GM18507 (cell line): ENCODE measurements around the gene MAN1B1.

ENCODE experiments used
- DNase-seq: peaks from one replicate; pipeline ENCODE4 v3.0.0; 2011; ENCODE audit warnings: low read depth; ENCODE audit not compliant: insufficient read length; ENCODE audit errors: extremely low spot score
- FAIRE-seq: peaks from 2 replicates; lab custom pipeline; 2011; peaks lifted over from hg19 to GRCh38; lab: Jason Lieb, UNC

MAN1B1 gene

DNA sequence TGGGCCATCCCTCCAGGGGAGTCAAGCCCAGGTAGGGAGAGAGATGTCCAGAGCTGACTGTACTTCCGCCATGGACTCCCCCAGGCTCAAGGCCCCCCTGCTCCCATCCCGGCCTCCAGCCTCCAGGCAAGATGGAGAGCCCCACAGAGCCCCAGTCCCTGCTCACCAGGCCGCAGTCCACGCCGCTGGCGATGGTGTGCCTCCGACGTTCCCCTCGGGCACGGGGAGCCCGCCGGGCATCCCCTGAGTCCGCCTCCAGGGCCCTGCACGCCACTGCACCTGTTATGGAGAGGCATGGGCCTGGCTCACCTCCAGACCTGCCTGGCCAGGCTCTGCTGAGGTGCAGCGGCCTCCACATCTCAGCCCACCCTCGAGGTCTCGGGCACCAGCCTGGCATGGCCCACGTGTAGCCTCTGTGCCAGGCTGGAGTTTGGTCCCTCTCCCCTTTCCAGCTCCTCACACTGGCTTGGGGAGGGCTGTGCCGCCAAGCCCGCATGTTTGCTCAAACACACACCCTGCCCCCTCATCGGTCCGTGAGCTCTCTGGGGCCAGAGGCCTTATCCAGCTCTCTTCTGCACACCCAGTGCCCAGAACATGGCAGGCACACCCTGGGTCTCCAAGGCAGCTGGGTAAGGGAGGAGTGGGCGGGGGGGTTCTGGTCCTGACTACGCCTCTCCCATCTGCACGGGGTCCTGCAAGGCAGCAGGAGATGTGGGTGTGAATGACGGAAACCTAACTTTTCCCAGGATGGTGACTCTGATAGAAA lies 20.5 kb upstream of the MAN1B1 start:
- DNase-seq (no peak), FAIRE-seq (no peak)

- DNase-seq (peak; percentile 77), FAIRE-seq (peak; percentile 92)
These were observed 18.8 kb upstream of the MAN1B1 start for GRCh38 chr9:137067860-137068538.

DNA sequence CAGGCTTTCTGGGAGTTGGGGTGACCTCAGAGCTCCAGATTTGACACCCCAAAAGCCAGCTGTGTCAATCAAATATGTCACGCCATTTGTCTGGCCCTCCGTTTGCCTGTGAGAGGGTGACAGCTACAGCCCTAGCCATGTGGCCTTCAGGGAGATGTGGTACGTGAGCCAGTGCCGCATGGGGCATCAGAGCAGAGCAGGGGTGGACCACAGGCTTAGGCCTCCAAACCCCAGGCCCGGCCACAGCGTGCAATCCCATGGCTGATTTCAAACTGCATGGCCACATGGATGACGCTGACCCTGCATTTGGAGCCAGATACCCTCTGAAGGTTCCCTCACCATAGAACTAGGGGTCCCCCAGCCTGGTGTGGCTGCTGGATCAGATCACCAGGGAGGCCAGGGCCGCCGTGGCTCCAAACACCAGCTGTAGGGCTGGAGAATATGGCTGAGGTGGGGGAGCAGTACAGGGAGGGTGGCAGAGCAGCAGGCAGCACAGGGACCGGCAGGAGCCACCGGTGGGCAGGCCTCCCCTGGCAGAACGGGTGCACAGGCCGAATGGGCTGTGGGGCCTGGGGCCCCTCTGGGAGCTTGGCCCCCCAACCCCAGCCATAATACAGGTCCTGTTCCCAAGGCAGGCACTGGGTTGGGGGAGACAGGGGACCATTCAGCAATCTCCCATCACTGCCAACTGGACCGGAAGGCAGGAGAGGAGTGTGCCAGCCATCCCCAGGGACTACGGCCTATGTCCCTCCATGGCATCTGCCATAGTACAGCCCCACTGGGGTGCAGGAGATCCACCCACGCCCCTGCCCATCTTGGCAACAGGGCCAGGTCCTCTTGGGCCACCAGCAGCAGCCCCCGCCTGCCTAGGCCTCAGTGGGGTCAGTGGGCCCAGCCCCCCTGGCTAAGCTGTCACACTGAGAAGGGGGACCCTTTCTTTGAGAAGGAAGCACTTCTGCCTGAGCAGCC lies 18.0 kb upstream of the MAN1B1 start:
- FAIRE-seq, result no peak
- DNase-seq, result no peak

DNA sequence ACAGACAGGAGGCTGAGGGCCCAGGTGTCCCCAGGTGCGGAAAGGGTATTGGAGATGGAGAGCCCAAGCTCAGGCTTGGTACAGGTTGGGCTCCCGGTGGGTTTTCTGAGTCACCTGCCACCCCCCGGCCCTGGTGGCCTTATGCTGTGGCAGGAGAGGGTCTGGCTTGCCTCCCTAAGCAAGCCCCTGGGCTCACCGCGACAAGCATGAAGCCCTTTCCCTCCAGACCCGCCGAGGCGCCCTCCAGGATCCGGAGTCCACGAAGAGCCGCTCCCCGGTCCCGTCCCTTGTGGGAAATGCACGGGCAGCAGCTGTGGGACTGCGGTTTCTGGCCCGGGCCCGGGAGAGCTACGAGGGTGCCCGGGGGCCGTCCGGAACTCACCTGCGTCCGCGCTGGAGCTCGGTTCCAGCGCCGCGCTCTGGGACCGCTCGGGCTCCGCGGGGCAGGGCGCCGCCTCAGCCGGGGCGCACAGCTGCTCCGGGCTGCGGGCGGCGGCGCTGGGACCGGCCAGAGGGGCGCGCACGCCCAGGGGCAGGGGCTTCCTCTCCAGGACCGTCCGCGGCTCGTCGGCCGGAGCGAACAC lies 17.2 kb upstream of the MAN1B1 start:
- DNase-seq, result no peak
- no peak for FAIRE-seq

DNA sequence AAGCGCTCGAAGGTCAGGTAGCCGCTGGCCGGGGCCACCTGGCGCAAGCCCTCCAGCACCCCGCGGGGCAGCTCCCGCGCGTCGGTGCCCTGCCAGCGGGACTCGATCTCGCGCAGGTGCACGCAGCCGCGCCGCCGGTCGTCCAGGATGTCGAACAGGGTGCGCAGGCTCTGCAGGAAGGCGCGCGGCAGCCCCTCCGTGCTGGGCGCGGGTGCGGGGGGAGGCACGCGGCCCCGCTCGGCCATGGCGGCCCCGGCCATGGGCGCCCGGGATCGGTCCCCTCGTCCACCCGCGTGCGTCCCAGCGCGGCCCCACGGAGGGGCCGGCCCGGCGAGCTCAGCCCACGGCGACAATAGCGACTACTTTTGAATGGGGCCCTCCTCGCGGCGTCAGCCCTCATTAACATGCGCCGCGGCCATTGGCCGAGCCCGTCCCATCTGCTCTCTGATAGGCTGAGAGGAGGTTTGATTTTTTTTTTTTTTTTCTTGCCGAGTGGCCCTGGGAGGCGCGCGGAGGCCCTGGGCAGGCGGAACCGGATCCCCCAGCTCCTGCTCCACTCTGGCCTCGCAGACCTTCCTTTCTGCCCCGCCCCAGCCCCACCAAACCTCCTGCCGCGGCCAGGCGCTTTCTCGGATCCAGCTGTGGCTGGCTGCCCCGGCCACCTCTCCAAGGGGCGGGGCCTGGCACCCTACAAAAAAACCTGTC lies 16.4 kb upstream of the MAN1B1 start, which contains the start of gene SAPCD2:
Gene SAPCD2 (minus strand): TSS at position 357 of the 705 bp plus-strand sequence. CDS start 97 bp downstream, at position 260.
- FAIRE-seq (peak; percentile 94), DNase-seq (peak; percentile 82)

DNA sequence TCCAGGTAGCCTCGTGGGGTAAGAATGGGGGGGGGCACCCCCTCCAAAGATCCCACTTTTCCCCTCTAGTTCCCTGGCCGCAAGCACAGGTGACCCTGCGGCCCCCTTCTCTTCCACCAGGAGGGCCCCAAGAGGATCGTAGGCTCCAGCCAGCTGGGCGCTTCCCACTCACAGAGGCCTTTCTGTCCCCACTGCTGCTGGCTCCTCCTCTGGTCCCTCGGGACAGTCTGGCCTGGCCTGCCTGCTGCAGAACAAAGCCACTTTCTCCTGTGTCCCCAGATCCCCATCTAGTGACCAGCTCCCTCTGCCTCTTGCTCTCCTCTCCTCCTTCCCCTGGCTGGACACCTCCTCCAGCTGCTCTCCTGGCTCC lies 15.9 kb upstream of the MAN1B1 start:
- DNase-seq, result no peak
- no peak for FAIRE-seq

GRCh38 chr9:137071282-137071681 lies 15.5 kb upstream of the MAN1B1 start:
- DNase-seq (no peak), FAIRE-seq (no peak)

- DNase-seq (no peak), FAIRE-seq (no peak)
These were observed 12.8 kb upstream of the MAN1B1 start for GRCh38 chr9:137073992-137074399.

DNA sequence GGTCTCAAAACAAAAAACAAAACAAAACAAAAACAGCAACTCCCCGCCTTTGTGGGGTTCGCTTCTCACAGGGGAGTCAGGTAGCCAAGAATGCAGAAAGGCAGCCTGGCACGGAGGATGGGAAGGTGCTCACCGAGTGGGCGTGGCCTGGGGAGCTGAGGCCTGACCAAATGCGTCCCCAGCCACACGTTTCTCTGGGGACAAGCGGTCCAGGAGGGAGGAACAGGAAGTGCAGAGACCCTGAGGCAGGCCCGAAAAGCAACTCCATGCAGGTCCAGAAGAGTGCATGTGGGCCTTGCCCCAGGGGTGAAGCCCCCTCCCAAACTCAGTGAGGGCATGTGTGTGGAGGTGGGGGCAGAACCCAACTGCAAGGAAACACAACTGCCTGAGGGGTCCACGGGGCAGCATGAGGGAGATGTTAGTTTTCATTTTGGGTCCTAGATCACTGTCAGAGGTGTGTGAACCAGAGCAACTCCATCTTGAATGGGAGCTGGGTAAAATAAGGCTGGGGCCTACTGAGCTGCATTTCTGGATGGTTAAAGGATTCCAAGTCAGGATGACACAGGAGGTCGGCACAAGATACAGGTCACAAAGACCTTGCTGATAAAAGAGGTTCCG lies 12.0 kb upstream of the MAN1B1 start:
- FAIRE-seq, result peak; percentile 21

GRCh38 chr9:137075275-137075775 lies 11.5 kb upstream of the MAN1B1 start:
- FAIRE-seq, result no peak

More for the DNA sequence above, 12.0 kb upstream of the MAN1B1 start:
- no peak for DNase-seq

DNA sequence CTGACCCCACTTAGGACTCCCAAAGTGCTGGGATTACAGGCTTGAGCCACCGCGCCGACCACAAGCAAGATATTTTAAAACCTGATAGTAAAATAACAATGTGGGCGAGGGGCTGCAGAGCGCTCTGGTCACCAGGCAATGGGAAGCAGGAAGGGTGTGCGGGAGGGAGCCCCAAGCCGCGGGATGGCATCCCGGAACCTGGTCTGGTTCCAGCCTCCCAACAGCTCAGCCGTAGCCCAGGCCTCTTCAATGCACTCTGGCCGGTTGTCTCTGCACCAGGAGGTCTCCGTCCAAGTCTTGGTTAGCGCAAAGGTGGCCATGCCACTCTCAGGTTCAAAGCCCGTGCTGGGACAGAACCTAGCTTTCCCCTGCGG lies 10.2 kb upstream of the MAN1B1 start:
- no peak for DNase-seq
- peak; percentile 5 for FAIRE-seq

More at GRCh38 chr9:137075275-137075775, 11.5 kb upstream of the MAN1B1 start:
- no peak for DNase-seq

DNA sequence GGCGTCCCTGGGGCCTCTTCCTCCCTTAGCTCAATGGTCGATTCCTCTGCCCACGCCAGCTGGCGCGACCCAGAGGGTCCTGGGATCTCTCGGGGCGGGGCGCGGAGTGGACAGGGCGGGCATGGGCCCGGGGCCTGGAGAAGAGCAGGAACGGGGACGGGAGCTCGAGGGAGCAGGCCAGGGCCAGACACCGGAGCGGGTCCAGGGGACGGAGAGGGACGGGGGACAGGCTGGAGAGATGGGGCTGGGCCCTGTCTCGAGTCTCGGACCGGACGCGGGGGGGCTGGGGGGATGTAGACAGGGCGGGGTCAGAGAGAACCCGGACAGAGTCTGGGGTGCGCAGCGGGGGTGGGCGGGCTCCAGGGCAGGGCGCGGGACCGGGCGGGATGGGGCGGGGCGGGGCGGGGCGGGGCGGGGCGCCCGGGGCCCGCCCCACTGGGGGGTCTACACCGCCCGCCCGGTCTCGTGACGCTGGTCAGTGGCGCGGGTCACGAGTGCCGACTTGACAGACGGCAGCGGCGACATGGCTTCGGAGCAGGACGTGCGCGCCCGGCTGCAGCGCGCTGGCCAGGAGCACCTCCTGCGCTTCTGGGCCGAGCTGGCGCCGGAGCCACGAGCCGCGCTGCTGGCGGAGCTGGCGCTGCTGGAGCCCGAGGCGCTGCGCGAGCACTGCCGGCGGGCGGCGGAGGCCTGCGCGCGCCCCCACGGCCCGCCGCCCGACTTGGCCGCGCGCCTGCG lies 9.6 kb upstream of the MAN1B1 start, which contains the start of gene UAP1L1:
Gene UAP1L1 (plus strand): TSS at position 508 of the 738 bp plus-strand sequence. CDS start 16 bp downstream, at position 524.
- DNase-seq (no peak), FAIRE-seq (peak; percentile 64)

- FAIRE-seq (peak; percentile 52), DNase-seq (no peak)
These were observed 8.8 kb upstream of the MAN1B1 start for GRCh38 chr9:137077758-137078693.

DNA sequence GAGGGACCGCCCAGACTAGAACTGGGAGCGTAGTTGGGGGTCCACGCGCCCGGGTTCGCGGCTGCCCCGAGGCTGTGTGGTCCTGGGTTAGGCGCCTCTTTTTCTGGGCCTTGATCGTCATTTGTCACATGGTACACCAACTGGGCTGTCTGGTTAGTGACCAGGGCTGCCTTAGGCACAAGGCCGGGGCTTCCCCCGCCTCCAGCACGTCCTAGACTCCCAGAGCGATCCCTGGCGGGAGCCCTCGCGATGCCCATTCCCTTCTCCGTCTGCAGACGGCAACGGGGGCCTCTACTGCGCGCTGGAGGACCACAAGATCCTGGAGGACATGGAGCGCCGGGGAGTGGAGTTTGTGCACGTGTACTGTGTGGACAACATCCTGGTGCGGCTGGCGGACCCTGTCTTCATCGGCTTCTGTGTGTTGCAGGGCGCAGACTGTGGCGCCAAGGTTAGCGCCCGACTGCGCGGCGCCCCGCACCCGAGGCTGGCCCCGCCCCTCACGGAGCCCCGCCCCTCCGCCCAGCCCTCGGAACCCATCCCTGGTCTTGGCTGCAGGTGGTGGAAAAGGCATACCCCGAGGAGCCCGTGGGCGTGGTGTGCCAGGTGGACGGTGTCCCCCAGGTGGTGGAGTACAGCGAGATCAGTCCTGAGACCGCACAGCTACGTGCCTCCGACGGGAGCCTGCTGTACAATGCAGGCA lies 7.9 kb upstream of the MAN1B1 start:
- DNase-seq (no peak), FAIRE-seq (no peak)

DNA sequence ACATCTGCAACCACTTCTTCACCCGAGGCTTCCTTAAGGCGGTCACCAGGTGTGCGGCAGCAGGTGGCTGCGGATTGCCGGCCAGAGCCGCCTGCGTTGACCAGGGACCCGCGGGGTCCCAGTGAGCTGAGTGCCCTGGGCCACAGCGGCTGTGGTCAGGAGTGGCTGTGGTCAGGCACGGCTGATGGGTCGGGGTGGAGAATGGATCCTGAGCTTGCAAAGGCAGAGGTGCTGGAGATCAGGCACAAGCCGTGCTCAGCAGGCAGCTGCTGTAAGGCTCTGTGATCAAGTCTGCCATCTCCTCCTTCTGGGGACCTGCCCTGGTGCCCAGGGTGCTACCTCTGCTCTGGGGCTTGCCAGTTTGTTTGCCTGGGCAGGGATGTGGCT lies 7.4 kb upstream of the MAN1B1 start:
- FAIRE-seq (no peak), DNase-seq (no peak)
